ENCODE results near the gene TRAPPC12.
A peak's percentile ranks its signal among the peaks of the same experiment; 100 is the strongest.
"Not testable (repeated sequence)": the region's sequence is repeated elsewhere in the genome, so short reads cannot be mapped to it uniquely, and the experiment has no call there.

Gene TRAPPC12

GRCh38 chr2:3379647-3380534, at the start of gene TRAPPC12:
Gene TRAPPC12, plus strand, starts transcription at chr2:3379694. Its CDS starts 7,930 bp downstream, at chr2:3387624.
- DNase-seq (ENCODE audit: low spot score), result peak; percentile 94

GRCh38 chr2:3332133-3332532, 47.4 kb upstream of the TRAPPC12 start:
- no peak for DNase-seq (ENCODE audit: low spot score)

GRCh38 chr2:3334392-3335345, 44.8 kb upstream of the TRAPPC12 start:
- no peak for DNase-seq (ENCODE audit: low spot score)

- no peak for DNase-seq (ENCODE audit: low spot score)
Observed at GRCh38 chr2:3336844-3337243, 42.6 kb upstream of the TRAPPC12 start.

- no peak for DNase-seq (ENCODE audit: low spot score)
Observed at GRCh38 chr2:3338340-3338739, 41.2 kb upstream of the TRAPPC12 start.

- no peak for DNase-seq (ENCODE audit: low spot score)
Observed at GRCh38 chr2:3340144-3340543, 39.4 kb upstream of the TRAPPC12 start.

GRCh38 chr2:3341336-3341735, 38.2 kb upstream of the TRAPPC12 start:
- DNase-seq (ENCODE audit: low spot score), result no peak

GRCh38 chr2:3342324-3342723, 37.2 kb upstream of the TRAPPC12 start:
- no peak for DNase-seq (ENCODE audit: low spot score)

GRCh38 chr2:3343012-3343411, 36.5 kb upstream of the TRAPPC12 start:
- DNase-seq (ENCODE audit: low spot score), result no peak

- DNase-seq (ENCODE audit: low spot score), result peak; percentile 53
Observed at GRCh38 chr2:3344897-3345296, 34.6 kb upstream of the TRAPPC12 start.

- no peak for DNase-seq (ENCODE audit: low spot score)
Observed at GRCh38 chr2:3345621-3346020, 33.9 kb upstream of the TRAPPC12 start.

- peak; percentile 81 for DNase-seq (ENCODE audit: low spot score)
Observed at GRCh38 chr2:3348767-3349166, 30.7 kb upstream of the TRAPPC12 start.

GRCh38 chr2:3349211-3349693, 30.2 kb upstream of the TRAPPC12 start:
- peak; percentile 80 for DNase-seq (ENCODE audit: low spot score)

GRCh38 chr2:3354986-3355385, 24.5 kb upstream of the TRAPPC12 start:
- DNase-seq (ENCODE audit: low spot score), result no peak

GRCh38 chr2:3355951-3356569, 23.4 kb upstream of the TRAPPC12 start:
- DNase-seq (ENCODE audit: low spot score), result no peak

GRCh38 chr2:3356799-3357198, 22.7 kb upstream of the TRAPPC12 start:
- DNase-seq (ENCODE audit: low spot score), result no peak

- DNase-seq (ENCODE audit: low spot score), result not testable (repeated sequence)
Observed at GRCh38 chr2:3357446-3357845, 22.0 kb upstream of the TRAPPC12 start.

- no peak for DNase-seq (ENCODE audit: low spot score)
Observed at GRCh38 chr2:3357926-3358325, 21.6 kb upstream of the TRAPPC12 start.

- no peak for DNase-seq (ENCODE audit: low spot score)
Observed at GRCh38 chr2:3361518-3362389, 17.7 kb upstream of the TRAPPC12 start.

- DNase-seq (ENCODE audit: low spot score), result no peak
Observed at GRCh38 chr2:3365219-3365618, 14.3 kb upstream of the TRAPPC12 start.

- DNase-seq (ENCODE audit: low spot score), result no peak
Observed at GRCh38 chr2:3368261-3368722, 11.2 kb upstream of the TRAPPC12 start.

Measured in cerebellar cortex (tissue), 1 donor.